Activated naive CD4-positive, alpha-beta T cell treated with anti-CD3 and anti-CD28 coated beads, Interleukin-2, amount 50 U/mL, for 72 hours (primary cell): Measurements from ENCODE around the gene EDNRA. TPM values are rescaled to one million over a fixed set of nuclear protein-coding genes. Genes with fewer than 3 reads are reported as not detected.

ENCODE experiments used
- ATAC-seq, 2 donors: fragments of 150-1000 bp; cut with Tn5 transposase; 2 replicates each; pipeline ENCODE4 v1.10.0; 2021; ENCODE audit warnings: mild to moderate bottlenecking in 2 of 2, moderate library complexity in 2 of 2
- DNase-seq, 2 donors: peaks; one replicate each; pipeline ENCODE4 v3.0.0; 2021 to 2022; ENCODE audit warnings: low spot score in 2 of 2
- H3K27ac Mint-ChIP-seq, 2 donors: one replicate each; pipeline ENCODE4 v1.8.0; 2022; ENCODE audit warnings: mild to moderate bottlenecking in 2 of 2, mixed read lengths in 2 of 2
- H3K36me3 Mint-ChIP-seq, 2 donors: one replicate each; pipeline ENCODE4 v1.8.0; 2022; ENCODE audit warnings: mixed read lengths in 2 of 2
- H3K9me3 Mint-ChIP-seq, 2 donors: one replicate each; pipeline ENCODE4 v1.8.0; 2022; ENCODE audit warnings: mixed read lengths in 2 of 2
- total RNA-seq, 2 donors: library from RNA; stranded (reverse); gene quantifications; one replicate each; pipeline ENCODE4 v1.2.3, GENCODE V29; 2022

Gene EDNRA
- total RNA-seq, 2 donors from 2014 or later = 0.12 TPM; not detected in 1

- Mint-ChIP-seq H3K27ac (no peak overlapping the region), H3K9me3 (peaks cover 4% of the 10 kb centered on the region in 2 donors), H3K36me3 (no peaks in the 10 kb centered on the region)
- DNase-seq (no peak), ATAC-seq (no peak)
These were observed 10.2 kb downstream of the EDNRA start for GRCh38 chr4:147491086-147491485.

DNA sequence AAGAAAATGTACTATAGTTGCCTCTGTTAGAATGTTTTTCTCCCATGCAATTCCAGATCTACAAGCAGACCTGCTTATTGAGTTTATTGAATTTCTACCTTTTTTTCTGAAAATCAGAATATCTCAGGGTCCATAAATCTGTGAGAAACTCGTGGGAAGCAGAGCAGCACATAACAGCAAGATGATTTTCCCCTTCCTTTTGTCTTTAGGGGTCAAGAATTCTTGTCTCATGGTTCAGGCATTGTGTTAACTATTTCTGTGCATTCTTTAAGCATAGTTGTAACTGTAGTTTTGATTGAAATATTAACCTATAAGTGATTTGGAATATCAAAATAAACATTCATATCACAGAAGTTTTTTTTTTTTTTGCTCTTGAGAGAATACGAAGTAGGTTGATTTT lies 11.4 kb downstream of the EDNRA start:
- peaks cover 4% of the 10 kb centered on the region in 2 donors for H3K9me3 Mint-ChIP-seq
- no peak overlapping the region for H3K27ac Mint-ChIP-seq
- DNase-seq = no peak
- no peaks in the 10 kb centered on the region for H3K36me3 Mint-ChIP-seq
- no peak for ATAC-seq

- no peak for DNase-seq
- no peak overlapping the region for H3K27ac Mint-ChIP-seq
- peaks cover 4% of the 10 kb centered on the region in 2 donors for H3K9me3 Mint-ChIP-seq
- ATAC-seq = no peak
- no peaks in the 10 kb centered on the region for H3K36me3 Mint-ChIP-seq
These were observed 11.9 kb downstream of the EDNRA start for GRCh38 chr4:147492761-147493160.

GRCh38 chr4:147493307-147493706 lies 12.4 kb downstream of the EDNRA start:
- ATAC-seq (no peak), DNase-seq (no peak)
- no peaks in the 10 kb centered on the region for H3K36me3 Mint-ChIP-seq
- peaks cover 4% of the 10 kb centered on the region in 2 donors for H3K9me3 Mint-ChIP-seq
- no peak overlapping the region for H3K27ac Mint-ChIP-seq

DNA sequence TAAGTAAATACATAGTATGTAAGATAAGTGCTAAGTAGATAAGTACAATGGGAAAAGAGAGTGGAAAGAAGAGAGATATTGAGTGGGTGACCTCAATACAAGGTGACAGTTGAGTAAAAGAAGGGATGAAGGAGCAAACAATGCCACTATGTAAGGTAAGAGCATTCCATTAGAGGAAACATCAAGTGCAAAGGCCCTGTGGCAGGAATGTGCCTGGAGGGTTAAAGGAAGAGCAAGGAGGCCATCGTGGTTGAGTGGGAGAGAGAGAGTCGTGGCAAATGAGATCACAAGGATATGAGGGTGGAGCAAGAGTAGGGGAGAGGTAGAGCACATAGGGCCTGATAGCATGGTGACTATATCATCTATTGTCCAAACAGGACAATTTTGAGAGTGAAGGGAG lies 13.4 kb downstream of the EDNRA start:
- DNase-seq = no peak
- Mint-ChIP-seq H3K27ac (no peak overlapping the region), H3K36me3 (no peaks in the 10 kb centered on the region), H3K9me3 (peaks cover 4% of the 10 kb centered on the region in 2 donors)
- ATAC-seq = no peak

DNA sequence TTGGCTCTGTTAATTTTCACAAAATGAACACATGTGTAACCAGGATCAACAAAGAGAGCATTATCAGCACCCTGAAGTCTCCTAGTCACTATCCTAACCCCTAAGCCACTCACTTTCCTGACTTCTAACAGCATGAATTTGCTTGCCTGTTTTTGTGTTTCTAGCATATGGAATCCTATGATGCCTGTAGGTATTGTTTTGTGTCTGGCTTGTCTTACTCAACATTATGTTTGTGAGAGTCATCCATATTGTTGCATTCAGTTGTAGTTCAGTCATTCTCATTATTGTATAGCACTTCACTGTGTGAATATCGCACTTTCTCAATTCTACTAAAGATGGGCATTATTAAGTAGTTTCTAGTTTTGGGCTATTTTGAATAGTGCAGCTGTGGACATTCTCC lies 15.6 kb downstream of the EDNRA start:
- Mint-ChIP-seq H3K9me3 (peaks cover 4% of the 10 kb centered on the region in 2 donors), H3K36me3 (no peaks in the 10 kb centered on the region), H3K27ac (no peak overlapping the region)
- DNase-seq (no peak), ATAC-seq (no peak)

- H3K27ac Mint-ChIP-seq = no peak overlapping the region
- ATAC-seq (no peak), DNase-seq (no peak)
- no peaks in the 10 kb centered on the region for H3K36me3 Mint-ChIP-seq
- peaks cover 4% of the 10 kb centered on the region in 2 donors for H3K9me3 Mint-ChIP-seq
These were observed 17.2 kb downstream of the EDNRA start for GRCh38 chr4:147498031-147498660.

DNA sequence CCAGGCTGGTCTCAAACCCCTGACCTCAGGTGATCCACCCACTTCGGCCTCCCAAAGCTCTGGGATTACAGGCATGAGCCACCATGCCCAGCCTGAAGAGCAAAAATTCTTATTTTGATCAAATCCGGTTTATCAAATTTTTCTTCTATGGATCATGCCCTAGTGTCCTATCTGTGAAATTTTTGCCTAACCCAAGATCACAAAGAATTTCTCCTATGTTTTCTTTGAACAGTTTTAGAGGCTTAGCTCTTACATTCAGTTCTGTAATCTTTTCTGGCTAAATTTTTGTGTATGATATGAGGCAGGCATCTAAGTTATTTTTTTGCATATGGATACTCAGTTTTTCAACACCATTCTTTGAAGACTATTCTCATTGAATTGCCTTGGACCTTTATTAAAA lies 27.4 kb downstream of the EDNRA start:
- H3K27ac Mint-ChIP-seq = no peak overlapping the region
- no peaks in the 10 kb centered on the region for H3K36me3 Mint-ChIP-seq
- ATAC-seq (no peak), DNase-seq (no peak)
- H3K9me3 Mint-ChIP-seq = no peaks in the 10 kb centered on the region

- ATAC-seq (no peak), DNase-seq (no peak)
- Mint-ChIP-seq H3K9me3 (no peaks in the 10 kb centered on the region), H3K27ac (no peak overlapping the region), H3K36me3 (no peaks in the 10 kb centered on the region)
These were observed 28.5 kb downstream of the EDNRA start for GRCh38 chr4:147509386-147509785.

DNA sequence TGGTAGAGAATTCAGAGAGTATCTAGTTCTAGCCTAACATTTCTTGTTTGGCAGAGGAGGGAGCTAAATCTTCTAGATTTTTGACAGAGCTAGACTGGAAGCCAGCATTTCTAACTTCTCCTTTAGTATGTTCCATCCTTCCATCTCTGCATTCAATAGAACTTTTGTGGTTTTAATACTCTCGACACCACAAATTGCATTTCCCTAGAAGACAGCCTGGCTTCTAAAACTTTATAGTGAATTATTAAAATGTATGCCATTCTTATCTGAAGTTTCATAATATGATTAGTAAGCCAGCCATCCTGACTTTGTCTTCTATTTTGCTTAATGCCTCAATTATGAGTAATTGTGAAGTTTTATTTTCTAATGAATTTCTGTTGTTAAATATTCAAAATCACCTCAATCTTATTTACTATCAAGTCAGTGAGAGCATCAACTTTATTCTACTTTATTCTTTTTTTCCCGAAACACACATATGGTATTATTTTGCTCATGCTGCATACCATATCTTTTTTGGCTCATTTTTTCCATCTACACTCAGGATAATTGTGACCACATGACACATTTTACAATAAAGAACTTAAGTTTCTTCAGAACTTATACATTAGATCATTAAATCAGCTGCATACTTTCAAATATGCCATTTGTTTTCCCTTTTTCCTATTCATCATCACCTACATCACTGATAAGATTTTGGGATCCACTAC lies 30.2 kb downstream of the EDNRA start:
- DNase-seq (no peak), ATAC-seq (no peak)
- no peak overlapping the region for H3K27ac Mint-ChIP-seq
- H3K36me3 Mint-ChIP-seq = no peaks in the 10 kb centered on the region
- no peaks in the 10 kb centered on the region for H3K9me3 Mint-ChIP-seq

GRCh38 chr4:147513091-147513490 lies 32.2 kb downstream of the EDNRA start:
- ATAC-seq (no peak), DNase-seq (no peak)
- no peak overlapping the region for H3K27ac Mint-ChIP-seq
- no peaks in the 10 kb centered on the region for H3K9me3 Mint-ChIP-seq
- no peaks in the 10 kb centered on the region for H3K36me3 Mint-ChIP-seq

DNA sequence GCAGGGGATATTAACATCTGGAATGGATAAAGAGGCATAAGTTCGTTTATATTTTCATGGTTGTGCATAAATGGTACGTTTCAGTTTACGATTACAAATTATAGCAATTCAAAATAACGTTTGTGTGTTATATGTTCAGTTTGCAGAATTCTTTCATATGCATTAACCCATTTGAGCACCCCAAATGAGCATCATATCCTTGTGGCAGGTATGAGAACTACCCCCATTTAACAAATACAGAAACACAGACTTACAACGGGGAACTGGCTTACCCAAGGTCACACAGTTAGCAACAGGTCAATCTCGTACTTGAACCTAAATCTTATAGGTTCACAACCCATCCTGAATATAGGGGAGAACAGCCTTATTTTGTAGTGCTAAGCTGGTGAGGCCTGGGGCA lies 33.1 kb downstream of the EDNRA start:
- no peak overlapping the region for H3K27ac Mint-ChIP-seq

GRCh38 chr4:147515220-147515936 lies 34.5 kb downstream of the EDNRA start:
- no peak for ATAC-seq
- H3K9me3 Mint-ChIP-seq = no peaks in the 10 kb centered on the region
- DNase-seq = no peak
- no peaks in the 10 kb centered on the region for H3K36me3 Mint-ChIP-seq
- H3K27ac Mint-ChIP-seq = no peak overlapping the region

More for the DNA sequence above, 33.1 kb downstream of the EDNRA start:
- no peaks in the 10 kb centered on the region for H3K9me3 Mint-ChIP-seq
- DNase-seq = no peak
- no peak for ATAC-seq
- no peaks in the 10 kb centered on the region for H3K36me3 Mint-ChIP-seq

DNA sequence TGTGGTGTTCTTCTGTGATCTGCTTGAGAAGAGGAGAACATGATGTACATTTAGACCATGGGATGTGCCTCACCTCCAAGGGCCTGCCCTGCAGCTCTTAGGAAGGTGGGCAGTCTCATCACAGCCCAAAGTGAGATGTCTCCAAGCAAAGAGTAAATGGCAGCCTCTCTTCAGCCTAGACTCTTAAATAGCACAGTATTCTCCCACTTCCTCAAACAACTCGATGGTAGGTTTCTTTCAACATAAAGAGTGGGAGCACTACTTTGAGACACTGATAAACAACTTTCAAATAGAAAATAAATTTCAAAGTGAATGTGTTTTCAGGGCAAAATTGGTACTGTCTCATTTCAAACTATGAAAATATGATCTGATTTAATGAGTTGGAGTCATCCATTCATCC lies 35.2 kb downstream of the EDNRA start:
- ATAC-seq = no peak
- no peaks in the 10 kb centered on the region for H3K36me3 Mint-ChIP-seq
- H3K9me3 Mint-ChIP-seq = no peaks in the 10 kb centered on the region
- no peak overlapping the region for H3K27ac Mint-ChIP-seq
- DNase-seq = no peak

DNA sequence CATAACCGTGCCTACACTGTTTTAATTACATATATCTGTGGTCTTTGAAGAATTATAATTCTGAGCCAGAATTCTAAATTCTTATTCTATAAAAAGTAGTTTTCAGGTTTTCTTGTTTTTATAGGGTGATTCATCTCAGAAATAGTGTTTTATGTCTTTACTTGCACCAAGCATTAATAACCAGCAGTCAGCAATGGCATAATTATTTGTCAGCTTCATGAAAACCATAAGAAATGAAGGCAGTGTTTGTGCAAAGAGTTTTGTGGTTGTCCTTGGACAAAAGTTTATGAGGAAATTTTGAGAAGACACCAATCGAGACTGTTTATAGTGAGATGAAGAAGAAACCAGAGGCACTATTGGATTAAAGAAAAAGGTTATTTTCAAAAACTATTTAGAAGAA lies 37.2 kb downstream of the EDNRA start:
- H3K27ac Mint-ChIP-seq = no peak overlapping the region
- no peaks in the 10 kb centered on the region for H3K36me3 Mint-ChIP-seq
- no peak for ATAC-seq
- no peak for DNase-seq
- no peaks in the 10 kb centered on the region for H3K9me3 Mint-ChIP-seq

DNA sequence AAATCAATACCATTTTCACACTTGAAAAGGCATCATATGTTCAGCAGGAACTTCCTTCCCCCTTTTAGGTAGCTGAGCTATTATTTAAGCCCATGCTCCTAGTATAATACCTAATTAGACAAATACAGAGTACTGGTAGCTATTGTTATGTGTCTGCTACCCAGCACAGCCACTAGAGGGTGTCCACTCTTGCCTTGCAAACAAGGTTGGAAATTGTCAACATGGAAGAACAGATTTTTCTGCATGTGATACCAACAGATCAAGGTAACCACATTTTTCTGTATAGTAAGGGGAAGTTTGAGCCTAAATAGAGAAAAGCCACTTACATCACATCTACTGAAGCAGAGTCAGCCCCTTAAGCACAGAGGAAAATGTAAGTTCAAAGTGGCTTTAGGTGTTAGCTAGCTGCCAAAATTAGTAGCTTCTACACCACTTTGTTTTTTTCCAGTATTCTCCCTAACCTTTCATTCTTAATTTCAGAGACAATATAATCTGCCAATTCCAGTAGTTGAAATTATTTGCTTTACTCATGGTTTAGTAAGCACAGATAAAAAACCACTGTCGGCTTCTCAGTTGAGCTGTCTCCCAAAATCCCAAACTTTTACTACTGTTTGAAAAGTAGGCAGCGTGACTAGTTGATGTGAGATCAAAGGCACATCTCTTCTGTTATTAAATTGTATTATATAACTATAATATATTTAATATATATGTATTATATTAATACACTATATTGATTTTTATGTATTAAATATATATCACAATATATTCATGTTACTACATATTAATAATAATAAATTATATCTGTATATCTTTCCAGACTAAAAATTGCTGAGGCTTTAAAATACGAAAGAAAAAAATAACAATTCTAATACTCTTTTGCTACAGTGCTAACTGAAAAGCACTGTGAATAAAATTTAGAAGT lies 38.2 kb downstream of the EDNRA start:
- no peak overlapping the region for H3K27ac Mint-ChIP-seq
- ATAC-seq = peak; percentile 63 to 78
- DNase-seq = peak in 1 of 2 donors; percentile 36
- H3K36me3 Mint-ChIP-seq = no peaks in the 10 kb centered on the region
- no peaks in the 10 kb centered on the region for H3K9me3 Mint-ChIP-seq

DNA sequence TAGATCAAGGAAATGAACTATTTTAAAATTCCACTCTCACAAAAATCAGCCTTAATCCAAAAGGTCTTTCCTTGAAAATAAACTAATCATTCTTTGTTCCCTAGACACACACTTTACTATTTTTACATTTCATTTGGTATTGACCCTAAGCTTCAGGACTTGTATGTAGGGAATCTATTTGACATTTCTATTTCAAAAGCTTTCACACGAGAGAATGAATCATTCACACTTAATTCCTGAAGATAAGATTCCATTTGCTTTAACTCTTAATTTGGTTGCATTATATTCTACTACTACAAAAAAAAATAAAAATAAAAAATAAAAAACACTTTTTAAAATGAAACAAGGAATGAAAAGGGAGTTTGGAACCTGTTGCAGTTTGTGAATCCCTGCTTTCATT lies 43.7 kb downstream of the EDNRA start:
- no peaks in the 10 kb centered on the region for H3K36me3 Mint-ChIP-seq
- ATAC-seq = no peak
- no peak overlapping the region for H3K27ac Mint-ChIP-seq
- H3K9me3 Mint-ChIP-seq = no peaks in the 10 kb centered on the region
- no peak for DNase-seq
